Thymus (tissue), 11 donors: ENCODE data around the gene TRIM2. TPM values are rescaled to one million over a fixed set of nuclear protein-coding genes. Genes with fewer than 3 reads are reported as not detected.

Source experiments
- DNase-seq, 9 donors: peaks; one replicate each; pipeline ENCODE4 v3.0.0-alpha.2; 2013; ENCODE audit warnings: low spot score in 9 of 9, low read depth in 6 of 9, missing footprints in 1 of 9
- H3K27ac ChIP-seq, 2 donors: one replicate each; pipeline ENCODE4 v1.5.1; 2013; ENCODE audit warnings: control low read depth in 1 of 2, low read depth in 1 of 2, low read length in 1 of 2, mild to moderate bottlenecking in 1 of 2, moderate library complexity in 1 of 2
- H3K27me3 ChIP-seq, 2 donors: one replicate each; pipeline ENCODE4 v1.5.1; 2013; ENCODE audit warnings: low read length in 1 of 2; ENCODE audit not compliant: control insufficient read depth in 2 of 2, insufficient read depth in 1 of 2
- H3K36me3 ChIP-seq, 2 donors: one replicate each; pipeline ENCODE4 v1.5.1; 2013; ENCODE audit warnings: low read length in 1 of 2, mild to moderate bottlenecking in 1 of 2, moderate library complexity in 1 of 2; ENCODE audit not compliant: control insufficient read depth in 2 of 2, insufficient read depth in 2 of 2
- H3K4me1 ChIP-seq, 2 donors: one replicate each; pipeline ENCODE4 v1.5.1; 2013; ENCODE audit warnings: low read length in 2 of 2; ENCODE audit not compliant: control insufficient read depth in 2 of 2, insufficient read depth in 2 of 2
- H3K4me3 ChIP-seq, 2 donors: one replicate each; pipeline ENCODE4 v1.5.1; 2013; ENCODE audit warnings: low read length in 2 of 2, control low read depth in 1 of 2, mild to moderate bottlenecking in 1 of 2
- H3K9me3 ChIP-seq, 2 donors: one replicate each; pipeline ENCODE4 v1.5.1; 2013; ENCODE audit warnings: low read length in 1 of 2, mild to moderate bottlenecking in 1 of 2; ENCODE audit not compliant: control insufficient read depth in 2 of 2, insufficient read depth in 1 of 2
- WGBS: extraction: QIAGEN DNeasy Blood & Tissue Kit; methylation state at CpG from one replicate; pipeline ENCODE4 v1.1.7; 2013; 5-methylcytosine and 5-hydroxymethylcytosine counted together
- polyA plus RNA-seq: library from polyadenylated mRNA; stranded (reverse); fragments of 200-250 nt; gene quantifications from one replicate; pipeline ENCODE4 v1.2.3, GENCODE V29; 2013
- total RNA-seq: library from RNA; stranded (reverse); fragments of 120-200 nt; gene quantifications from one replicate; pipeline ENCODE4 v1.2.4, GENCODE V29; 2013
- donor health status: healthy.

TRIM2 gene
- total and polyA plus RNA-seq, 2 donors: 5.0 to 5.3 TPM

DNA sequence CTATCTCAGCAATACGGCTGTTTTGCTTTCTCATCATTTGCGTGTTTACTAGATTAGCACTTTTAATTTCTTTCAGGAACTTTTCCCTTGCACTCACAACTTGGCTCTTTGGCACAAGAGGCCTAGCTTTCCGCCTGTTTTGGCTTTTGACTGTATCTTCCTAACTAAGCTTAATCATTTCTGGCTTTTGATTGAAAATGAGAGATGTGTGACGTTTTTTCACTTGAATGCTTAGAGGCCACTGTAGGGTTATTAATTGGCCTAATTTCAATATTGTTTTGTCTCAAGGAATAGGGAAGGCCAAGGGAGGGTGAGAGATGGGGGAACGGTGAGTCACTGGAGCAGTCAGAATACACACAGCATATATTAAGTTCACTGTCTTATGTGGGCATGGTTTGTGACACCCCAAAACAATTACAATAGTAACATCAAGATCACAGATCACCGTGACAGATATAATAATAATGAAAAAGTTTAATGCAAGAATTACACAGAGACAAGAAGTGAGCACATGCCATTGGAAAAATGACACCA, 167.5 kb downstream of the TRIM2 start:
- no peak overlapping the region for H3K4me3 ChIP-seq
- no peak overlapping the region for H3K27ac ChIP-seq
- WGBS: 95% methylated on average over 6 of the region's 6 CpGs
- no peaks in the 10 kb centered on the region for H3K27me3 ChIP-seq
- no peaks in the 10 kb centered on the region for H3K9me3 ChIP-seq
- H3K4me1 ChIP-seq: no peaks in the 10 kb centered on the region
- DNase-seq: no peak
- H3K36me3 ChIP-seq: peaks cover 7 to 51% of the 10 kb centered on the region in 2 donors

DNA sequence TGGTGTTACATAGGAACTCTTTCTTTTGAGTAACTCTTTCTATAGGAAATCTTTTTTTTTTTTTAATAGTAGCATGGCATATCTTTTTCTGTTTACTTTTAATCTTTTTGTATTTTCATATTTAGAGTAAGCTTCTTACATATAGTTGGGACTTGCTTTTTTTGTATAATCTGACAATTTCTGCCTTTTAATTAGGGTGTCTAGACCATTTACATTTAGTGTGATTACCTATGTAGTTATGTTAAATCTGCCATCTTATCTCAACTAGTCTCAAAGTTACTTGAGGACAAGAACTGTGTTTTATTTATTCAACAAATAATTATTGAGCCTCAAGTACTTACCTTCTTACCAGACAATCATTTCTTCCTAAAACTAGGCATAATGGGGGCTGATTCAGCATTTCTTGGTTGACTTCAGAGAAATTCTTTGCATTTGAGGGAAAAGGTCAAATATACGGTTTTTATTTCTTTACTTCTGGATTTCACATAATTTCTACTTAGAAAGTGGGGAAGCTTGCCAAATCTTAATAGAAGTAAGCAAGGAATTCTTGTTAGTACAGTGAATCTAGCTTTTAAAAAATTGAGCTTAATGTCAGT, 168.8 kb downstream of the TRIM2 start:
- Histone ChIP-seq H3K36me3 (peaks cover 7 to 44% of the 10 kb centered on the region in 2 donors), H3K4me1 (no peaks in the 10 kb centered on the region), H3K27me3 (no peaks in the 10 kb centered on the region), H3K27ac (no peak overlapping the region), H3K4me3 (no peak overlapping the region), H3K9me3 (no peaks in the 10 kb centered on the region)
- 92% methylated on average over 1 of the region's 1 CpG for WGBS
- DNase-seq: no peak

DNA sequence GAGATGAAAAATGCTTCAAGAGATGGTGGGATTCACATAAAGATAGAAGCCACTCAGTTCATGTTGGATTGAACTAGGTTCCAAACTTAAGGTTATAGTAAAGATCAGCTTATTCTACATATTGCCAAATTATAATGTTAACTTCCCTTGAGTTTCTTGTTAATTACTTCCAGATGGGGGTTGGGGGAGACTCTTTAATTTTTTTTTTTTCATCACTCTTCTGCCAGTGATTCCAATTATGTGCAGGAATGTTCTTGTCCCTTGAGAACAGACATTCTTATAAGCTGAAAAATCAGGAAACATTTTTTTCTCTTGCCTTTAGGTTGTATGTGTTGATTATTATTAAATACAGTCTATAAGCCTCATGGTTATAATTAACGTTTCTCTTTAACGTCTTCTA, 170.2 kb downstream of the TRIM2 start:
- H3K4me3 ChIP-seq: no peak overlapping the region
- no peaks in the 10 kb centered on the region for H3K27me3 ChIP-seq
- 98% methylated on average over 2 of the region's 2 CpGs for WGBS
- H3K9me3 ChIP-seq: no peaks in the 10 kb centered on the region
- no peak for DNase-seq
- H3K36me3 ChIP-seq: peaks cover 7 to 34% of the 10 kb centered on the region in 2 donors
- no peak overlapping the region for H3K27ac ChIP-seq
- no peaks in the 10 kb centered on the region for H3K4me1 ChIP-seq

DNA sequence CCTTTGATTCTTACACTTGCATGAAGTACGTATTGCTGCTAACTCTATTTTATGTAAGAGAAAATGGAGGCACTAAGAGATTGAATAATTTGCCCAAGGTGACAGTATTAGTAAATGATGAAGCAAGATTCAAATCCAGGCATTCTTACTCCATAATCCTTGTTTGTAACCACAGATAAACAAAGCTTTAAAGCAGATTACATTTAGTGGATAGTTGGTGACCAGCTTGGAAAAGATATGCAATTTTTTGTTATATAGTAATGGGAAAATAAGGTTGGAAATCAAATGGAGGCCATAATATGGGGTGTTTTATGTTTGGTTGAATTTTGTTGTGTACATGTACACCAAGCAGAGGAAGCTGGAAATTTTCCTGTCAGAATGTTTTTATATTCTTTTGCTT, 171.1 kb downstream of the TRIM2 start:
- H3K4me1 ChIP-seq: no peaks in the 10 kb centered on the region
- no peak for DNase-seq
- no peaks in the 10 kb centered on the region for H3K9me3 ChIP-seq
- H3K36me3 ChIP-seq: peaks cover 4 to 26% of the 10 kb centered on the region in 2 donors
- H3K27me3 ChIP-seq: no peaks in the 10 kb centered on the region
- no peak overlapping the region for H3K4me3 ChIP-seq
- no peak overlapping the region for H3K27ac ChIP-seq
- WGBS: 97% methylated on average over 1 of the region's 1 CpG

DNA sequence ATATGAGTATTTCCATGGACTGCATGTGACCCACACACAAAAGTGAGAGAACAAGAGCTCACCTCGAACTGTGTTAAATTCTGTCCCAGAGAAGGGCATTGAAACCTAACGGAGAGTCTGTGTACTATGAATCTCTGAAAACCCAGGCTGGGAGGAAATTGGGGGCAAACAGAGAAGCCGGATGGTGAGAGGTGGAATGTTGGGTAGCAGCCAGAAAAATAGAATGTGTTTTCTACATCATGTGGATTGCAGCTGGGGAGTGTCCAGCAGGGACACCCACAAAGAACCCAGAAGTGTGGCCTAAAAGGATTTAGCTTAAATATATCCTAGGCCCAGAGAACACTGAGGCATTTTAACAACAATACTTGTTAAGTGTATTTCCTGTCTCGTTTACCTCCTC, 178.9 kb downstream of the TRIM2 start:
- 92% methylated on average over 4 of the region's 4 CpGs for WGBS
- no peak overlapping the region for H3K4me3 ChIP-seq
- H3K27ac ChIP-seq: no peak overlapping the region
- H3K9me3 ChIP-seq: no peaks in the 10 kb centered on the region
- H3K27me3 ChIP-seq: no peaks in the 10 kb centered on the region
- peaks cover 0 to 16% of the 10 kb centered on the region in 2 donors for H3K36me3 ChIP-seq
- no peaks in the 10 kb centered on the region for H3K4me1 ChIP-seq
- no peak for DNase-seq

DNA sequence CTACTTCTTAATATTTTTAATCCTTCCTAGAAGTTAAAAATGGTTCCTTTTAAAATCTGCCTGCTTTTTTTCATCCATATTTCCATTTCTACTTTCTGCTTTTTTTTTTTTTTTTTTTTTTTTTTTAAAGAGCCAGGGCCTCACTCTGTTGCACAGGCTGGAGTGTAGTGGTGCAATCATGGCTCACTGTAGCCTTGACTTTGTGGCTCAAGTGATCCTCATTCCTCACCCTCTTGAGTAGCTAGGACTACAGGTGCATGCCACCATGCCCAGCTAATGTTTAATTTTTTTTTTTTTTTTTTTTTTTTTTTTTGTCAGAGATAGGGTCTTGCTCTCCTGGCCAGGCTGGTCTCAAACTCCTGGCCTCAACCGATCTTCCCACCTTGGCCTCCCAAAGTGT, 179.9 kb downstream of the TRIM2 start:
- Histone ChIP-seq H3K4me1 (no peaks in the 10 kb centered on the region), H3K27ac (no peak overlapping the region), H3K4me3 (no peak overlapping the region), H3K27me3 (no peaks in the 10 kb centered on the region), H3K9me3 (peaks cover 0 to 7% of the 10 kb centered on the region in 2 donors), H3K36me3 (peaks cover 3 to 18% of the 10 kb centered on the region in 2 donors)
- DNase-seq: no peak
- 100% methylated on average over 1 of the region's 1 CpG for WGBS

DNA sequence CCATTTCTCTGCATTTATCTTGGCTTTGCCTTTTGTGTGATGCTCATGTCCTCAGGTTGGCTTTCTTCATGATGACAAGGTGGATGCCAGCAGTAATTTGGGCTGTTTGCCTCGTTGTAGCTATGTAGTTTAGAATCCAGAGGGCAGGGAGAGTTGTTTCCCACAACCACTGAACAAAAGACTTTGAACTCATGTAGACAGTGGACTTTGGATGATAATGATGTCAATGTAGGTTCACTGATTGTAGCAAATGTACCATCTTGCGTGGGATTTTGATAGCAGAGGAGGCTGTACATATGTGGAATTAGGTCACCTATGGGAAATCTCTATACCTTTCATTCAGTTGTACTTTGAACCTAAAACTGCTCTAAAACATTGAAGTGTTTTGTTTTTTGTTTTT, 181.5 kb downstream of the TRIM2 start:
- Histone ChIP-seq H3K9me3 (peaks cover 0 to 7% of the 10 kb centered on the region in 2 donors), H3K36me3 (peaks cover 3 to 21% of the 10 kb centered on the region in 2 donors), H3K4me1 (no peaks in the 10 kb centered on the region), H3K27ac (no peak overlapping the region), H3K4me3 (no peak overlapping the region), H3K27me3 (no peaks in the 10 kb centered on the region)
- DNase-seq: no peak
- WGBS: 95% methylated on average over 2 of the region's 2 CpGs

DNA sequence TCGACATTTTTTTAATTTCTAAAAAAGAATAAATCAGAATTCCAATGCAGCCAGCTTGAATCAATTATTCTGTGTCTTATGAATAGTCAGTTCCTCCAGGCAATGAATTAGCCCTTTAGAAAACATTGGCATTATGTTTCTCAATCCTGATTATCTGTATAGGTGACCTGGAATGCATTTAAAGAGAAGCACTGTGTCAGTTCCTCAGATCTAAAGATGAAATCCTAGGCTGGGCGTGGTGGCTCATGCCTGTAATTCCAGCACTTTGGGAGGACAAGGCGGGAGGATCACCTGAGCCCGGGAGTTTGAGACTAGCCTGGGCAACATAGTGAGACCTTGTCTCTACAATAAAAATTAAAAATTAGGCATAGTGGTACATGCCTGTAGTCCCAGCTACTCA, 183.7 kb downstream of the TRIM2 start:
- no peak overlapping the region for H3K27ac ChIP-seq
- DNase-seq: no peak
- H3K27me3 ChIP-seq: no peaks in the 10 kb centered on the region
- peaks cover 3 to 19% of the 10 kb centered on the region in 2 donors for H3K36me3 ChIP-seq
- H3K4me3 ChIP-seq: no peak overlapping the region
- WGBS: 99% methylated on average over 4 of the region's 4 CpGs
- peaks cover 0 to 7% of the 10 kb centered on the region in 2 donors for H3K9me3 ChIP-seq
- H3K4me1 ChIP-seq: no peaks in the 10 kb centered on the region
